H1 (cell line): ENCODE data around the gene PPP6C.

Source experiments
- BRCA1 ChIP-seq: IDR thresholded peaks from 2 replicates; pipeline ENCODE4 v1.6.1; 2012; ENCODE audit warnings: low read depth, low read length, improper control_type of control experiment
- CBX5 ChIP-seq: fragments of 300-800, 300-1000 bp; sonication (generic); IDR thresholded peaks from 2 replicates; pipeline ENCODE4 v1.7.1; 2016; ENCODE audit warnings: antibody characterized with exemption, low read length, low read depth
- CTCF ChIP-seq, 3 experiments: IDR thresholded peaks; 1 replicate in 2 of 3; 2 replicates in 1 of 3; pipeline versions ENCODE4 v1.5.1 to v1.6.1; 2011; ENCODE audit warnings: low read length in 3 of 3, mild to moderate bottlenecking in 3 of 3, inconsistent platforms in 2 of 3, low read depth in 1 of 3, moderate library complexity in 1 of 3; ENCODE audit not compliant: insufficient read depth in 1 of 3; ENCODE audit errors: control extremely low read depth in 1 of 3
- EP300 ChIP-seq, 2 experiments: IDR thresholded peaks; 1 replicate in 1 of 2; 2 replicates in 1 of 2; pipeline ENCODE4 v1.6.1; 2011 to 2012; ENCODE audit warnings: low read depth in 2 of 2, low read length in 2 of 2, mild to moderate bottlenecking in 2 of 2, borderline replicate concordance in 1 of 2, inconsistent platforms in 1 of 2, moderate library complexity in 1 of 2
- GTF2F1 ChIP-seq: IDR thresholded peaks from 2 replicates; pipeline ENCODE4 v1.6.1; 2012; ENCODE audit warnings: low read depth, low read length, improper control_type of control experiment, borderline replicate concordance
- HDAC2 ChIP-seq, 2 experiments: fragments of 300-600 bp in 1 of 2; sonication (generic) in 1 of 2; IDR thresholded peaks; 2 replicates each; pipeline ENCODE4 v1.6.1; 2011 to 2012; ENCODE audit warnings: low read depth in 2 of 2, low read length in 2 of 2, mild to moderate bottlenecking in 2 of 2, moderate library complexity in 2 of 2, borderline replicate concordance in 1 of 2, inconsistent platforms in 1 of 2
- MAFK ChIP-seq: IDR thresholded peaks from 2 replicates; pipeline ENCODE4 v1.6.1; 2012; ENCODE audit warnings: low read depth, mild to moderate bottlenecking, improper control_type of control experiment, low read length
- NANOG ChIP-seq: IDR thresholded peaks from 2 replicates; pipeline ENCODE4 v1.6.1; 2011; ENCODE audit warnings: low read length, low read depth, mild to moderate bottlenecking, inconsistent platforms; ENCODE audit not compliant: insufficient read depth, poor library complexity, severe bottlenecking
- POU5F1 ChIP-seq: IDR thresholded peaks from 2 replicates; pipeline ENCODE4 v1.6.1; 2011; ENCODE audit warnings: low read depth, mild to moderate bottlenecking, low read length, moderate library complexity
- RAD21 ChIP-seq, 2 experiments: IDR thresholded peaks in 1 of 2; conservative IDR thresholded peaks in 1 of 2; 2 replicates each; pipeline ENCODE4 v1.6.1; 2011; ENCODE audit warnings: low read depth in 2 of 2, low read length in 2 of 2, improper control_type of control experiment in 1 of 2, inconsistent platforms in 1 of 2, mild to moderate bottlenecking in 1 of 2, moderate library complexity in 1 of 2

GRCh38 chr9:125146247-125146646 is 43.4 kb downstream of the PPP6C start:
- TF ChIP-seq CBX5 (no peak), HDAC2 (IDR thresholded peaks at IDR 0.05; ENCODE audit: borderline replicate concordance in 1 of 2, low read depth in 2 of 2, low read length in 2 of 2) (no peak), NANOG (no peak), EP300 (IDR thresholded peaks at IDR 0.05; ENCODE audit: borderline replicate concordance in 1 of 2, low read depth in 2 of 2, low read length in 2 of 2) (no peak), MAFK (no peak), GTF2F1 (no peak), POU5F1 (no peak), CTCF (IDR thresholded peaks at IDR 0.05; ENCODE audit: control extremely low read depth in 1 of 3, insufficient read depth in 1 of 3, low read depth in 1 of 3, low read length in 3 of 3) (no peak), BRCA1 (no peak), RAD21 (IDR thresholded peaks at IDR 0.05 in 1 of 2, conservative IDR thresholded peaks at IDR 0.05 in 1 of 2; ENCODE audit: low read depth in 2 of 2, low read length in 2 of 2) (no peak)
